Prostate gland (tissue), 2 donors: ENCODE measurements around the gene TCF12. TPM values are rescaled to one million over a fixed set of nuclear protein-coding genes. Genes with fewer than 3 reads are reported as not detected.

Experiments
- DNase-seq: peaks from one replicate; pipeline ENCODE4 v3.0.0-alpha.2; 2019; ENCODE audit warnings: low spot score
- H3K27ac ChIP-seq, 2 donors: fragments of 200-600 bp; sonication (generic); 2 replicates each; pipeline ENCODE4 v1.5.1; 2017 to 2019
- H3K27me3 ChIP-seq: fragments of 200-600 bp; sonication (generic); replicated peaks from 2 replicates; pipeline ENCODE4 v1.5.1; 2019; ENCODE audit not compliant: insufficient read depth
- H3K36me3 ChIP-seq, 2 donors: fragments of 200-600 bp; sonication (generic); 1 replicate in 1 of 2; 2 replicates in 1 of 2; pipeline versions ENCODE4 v1.5.1 to v1.8.1; 2017 to 2019
- H3K4me1 ChIP-seq: fragments of 200-600 bp; sonication (generic); replicated peaks from 2 replicates; pipeline ENCODE4 v1.5.1; 2019
- H3K4me3 ChIP-seq, 2 donors: fragments of 200-600 bp; sonication (generic); 2 replicates each; pipeline ENCODE4 v1.5.1; 2017 to 2019
- H3K9me3 ChIP-seq: fragments of 200-600 bp; sonication (generic); 2 replicates; pipeline ENCODE4 v1.5.1; 2017
- POLR2A ChIP-seq: fragments of 450-650 bp; IDR thresholded peaks from one replicate; pipeline ENCODE4 v1.6.1; 2016; ENCODE audit warnings: antibody characterized with exemption, mild to moderate bottlenecking
- POLR2AphosphoS5 ChIP-seq: sonication (generic); formaldehyde crosslinking; IDR thresholded peaks from one replicate; pipeline ENCODE4 v1.6.1; 2017; ENCODE audit warnings: antibody characterized with exemption
- WGBS: methylation state at CpG from one replicate; pipeline ENCODE4 v1.1.5; 2018; 5-methylcytosine and 5-hydroxymethylcytosine counted together
- intact Hi-C: fragments of 100-400 bp; cut with DNase I; formaldehyde crosslinking; loops from one replicate; pipeline ENCODE4 v1.14.2; 2022
- total RNA-seq, 2 donors: library from RNA; depleted of rRNA; stranded (reverse); fragments of >200 nt; gene quantifications; one replicate each; pipeline ENCODE4 v1.1.0, GENCODE V29; 2016
- TF ChIP-seq, protein P1 (sequence below), 4 experiments: fragments of 200-600 bp in 2 of 4; fragments of 450-650 bp in 2 of 4; sonication (generic) in 2 of 4; IDR thresholded peaks; 1 replicate in 3 of 4; 2 replicates in 1 of 4; pipeline ENCODE4 v1.5.1; 2016 to 2019; ENCODE audit warnings: antibody characterized with exemption in 4 of 4, mild to moderate bottlenecking in 2 of 4, moderate library complexity in 2 of 4

TCF12 gene
- total RNA-seq, 2 donors from 2014 or later = 95.4 to 123 TPM

DNA sequence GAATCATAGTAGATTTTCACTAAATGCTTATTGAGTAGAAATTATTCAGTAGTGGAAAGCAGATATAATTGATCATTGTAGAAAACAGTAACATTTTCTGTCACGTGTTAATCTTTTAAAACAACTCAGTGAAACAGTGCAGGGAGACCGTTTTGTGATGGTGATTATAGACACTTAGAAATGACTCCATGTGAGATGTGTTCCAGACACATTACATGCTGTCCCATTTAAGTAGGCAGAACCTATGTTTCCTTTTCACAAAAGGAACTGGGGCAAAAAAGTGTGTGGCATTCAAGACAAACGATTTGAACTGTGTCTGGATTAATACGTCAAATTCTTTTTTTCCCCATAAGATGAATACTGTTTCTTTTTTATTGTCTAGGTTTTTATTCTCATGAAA, 126.5 kb downstream of the TCF12 start:
- Histone ChIP-seq H3K4me3 (no peak overlapping the region), H3K4me1 (no peaks in the 10 kb centered on the region), H3K27me3 (no peaks in the 10 kb centered on the region), H3K9me3 (no peaks in the 10 kb centered on the region), H3K36me3 (no peaks in the 10 kb centered on the region), H3K27ac (no peak overlapping the region)
- intact Hi-C loops = no loop called here
- no peak for DNase-seq
- TF ChIP-seq POLR2AphosphoS5 (no peak), POLR2A (no peak)
- TF ChIP-seq, protein P1, sequence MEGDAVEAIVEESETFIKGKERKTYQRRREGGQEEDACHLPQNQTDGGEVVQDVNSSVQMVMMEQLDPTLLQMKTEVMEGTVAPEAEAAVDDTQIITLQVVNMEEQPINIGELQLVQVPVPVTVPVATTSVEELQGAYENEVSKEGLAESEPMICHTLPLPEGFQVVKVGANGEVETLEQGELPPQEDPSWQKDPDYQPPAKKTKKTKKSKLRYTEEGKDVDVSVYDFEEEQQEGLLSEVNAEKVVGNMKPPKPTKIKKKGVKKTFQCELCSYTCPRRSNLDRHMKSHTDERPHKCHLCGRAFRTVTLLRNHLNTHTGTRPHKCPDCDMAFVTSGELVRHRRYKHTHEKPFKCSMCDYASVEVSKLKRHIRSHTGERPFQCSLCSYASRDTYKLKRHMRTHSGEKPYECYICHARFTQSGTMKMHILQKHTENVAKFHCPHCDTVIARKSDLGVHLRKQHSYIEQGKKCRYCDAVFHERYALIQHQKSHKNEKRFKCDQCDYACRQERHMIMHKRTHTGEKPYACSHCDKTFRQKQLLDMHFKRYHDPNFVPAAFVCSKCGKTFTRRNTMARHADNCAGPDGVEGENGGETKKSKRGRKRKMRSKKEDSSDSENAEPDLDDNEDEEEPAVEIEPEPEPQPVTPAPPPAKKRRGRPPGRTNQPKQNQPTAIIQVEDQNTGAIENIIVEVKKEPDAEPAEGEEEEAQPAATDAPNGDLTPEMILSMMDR (IDR thresholded peaks at IDR 0.05) = no peak
- 64% methylated on average over 4 of the region's 4 CpGs for WGBS

DNA sequence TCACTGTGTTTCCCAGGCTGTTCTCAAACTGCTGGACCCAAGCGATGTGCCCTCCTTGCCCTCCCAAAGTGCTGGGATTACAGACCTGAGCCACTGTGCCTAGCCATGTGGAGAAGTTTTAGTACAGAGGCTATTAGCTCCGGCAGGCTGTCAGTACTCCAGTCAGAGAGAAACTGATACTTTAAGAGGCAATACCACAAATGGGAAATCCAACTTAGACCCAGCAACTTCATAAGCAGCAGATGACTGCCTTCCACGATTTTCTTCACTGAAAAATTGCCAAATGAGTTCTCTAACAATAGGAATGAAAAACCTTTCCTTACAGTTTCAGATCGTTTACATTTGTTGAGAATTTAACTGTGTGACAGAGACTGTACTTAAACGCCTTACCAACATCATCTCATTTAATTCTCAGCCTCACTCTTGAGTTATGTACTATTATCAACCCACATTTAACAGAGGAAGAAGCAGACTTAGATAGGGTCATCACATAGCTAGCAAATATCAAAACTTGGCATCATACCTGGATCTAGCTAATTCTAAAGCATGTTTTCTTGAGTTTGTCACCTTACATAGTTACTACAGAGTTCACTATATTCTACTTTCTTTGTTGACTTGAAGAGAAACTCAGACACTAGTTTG, 127.4 kb downstream of the TCF12 start:
- DNase-seq = no peak
- Histone ChIP-seq H3K27ac (no peak overlapping the region), H3K4me1 (no peaks in the 10 kb centered on the region), H3K9me3 (no peaks in the 10 kb centered on the region), H3K27me3 (no peaks in the 10 kb centered on the region), H3K4me3 (no peak overlapping the region), H3K36me3 (no peaks in the 10 kb centered on the region)
- intact Hi-C loops = no loop called here
- 79% methylated on average over 5 of the region's 5 CpGs for WGBS
- TF ChIP-seq POLR2AphosphoS5 = no peak
- no peak for TF ChIP-seq POLR2A
- TF ChIP-seq, protein P1 (IDR thresholded peaks at IDR 0.05) = no peak

DNA sequence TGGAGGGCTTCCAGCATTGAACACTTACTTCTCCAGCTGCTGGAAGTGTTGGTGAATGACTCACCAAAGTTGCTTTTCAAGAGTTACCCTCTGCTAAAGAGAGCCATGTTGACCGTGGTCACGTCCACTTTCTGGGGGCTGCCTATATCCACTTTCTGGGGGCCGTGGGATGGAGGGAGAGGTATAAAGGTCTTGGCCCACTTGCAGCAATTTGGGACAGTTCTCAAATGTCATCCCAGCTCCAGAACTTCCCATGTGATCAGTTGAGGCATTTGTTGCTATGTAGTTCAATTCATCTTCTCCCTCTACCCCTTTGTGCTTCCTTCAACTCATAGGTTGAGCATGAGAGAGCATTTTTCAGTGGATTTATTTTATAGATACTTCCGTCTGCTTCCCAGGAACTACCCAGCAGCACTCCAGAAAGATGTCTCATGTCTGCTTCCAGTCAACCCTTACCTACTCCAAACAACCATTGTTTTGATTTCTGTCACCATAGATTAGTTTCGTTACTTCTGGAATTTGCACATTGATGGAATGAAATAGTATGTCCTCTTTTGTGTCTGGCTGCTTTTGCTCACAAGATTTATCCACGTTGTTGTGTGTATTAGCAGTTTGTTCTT, 130.6 kb downstream of the TCF12 start:
- Histone ChIP-seq H3K4me1 (no peaks in the 10 kb centered on the region), H3K36me3 (no peaks in the 10 kb centered on the region), H3K4me3 (no peak overlapping the region), H3K27ac (no peak overlapping the region), H3K27me3 (no peaks in the 10 kb centered on the region), H3K9me3 (no peaks in the 10 kb centered on the region)
- TF ChIP-seq, protein P1 (IDR thresholded peaks at IDR 0.05) = no peak
- TF ChIP-seq POLR2AphosphoS5 = no peak
- no peak for TF ChIP-seq POLR2A
- WGBS = 90% methylated on average over 6 of the region's 6 CpGs
- no peak for DNase-seq
- intact Hi-C loops = no loop called here

DNA sequence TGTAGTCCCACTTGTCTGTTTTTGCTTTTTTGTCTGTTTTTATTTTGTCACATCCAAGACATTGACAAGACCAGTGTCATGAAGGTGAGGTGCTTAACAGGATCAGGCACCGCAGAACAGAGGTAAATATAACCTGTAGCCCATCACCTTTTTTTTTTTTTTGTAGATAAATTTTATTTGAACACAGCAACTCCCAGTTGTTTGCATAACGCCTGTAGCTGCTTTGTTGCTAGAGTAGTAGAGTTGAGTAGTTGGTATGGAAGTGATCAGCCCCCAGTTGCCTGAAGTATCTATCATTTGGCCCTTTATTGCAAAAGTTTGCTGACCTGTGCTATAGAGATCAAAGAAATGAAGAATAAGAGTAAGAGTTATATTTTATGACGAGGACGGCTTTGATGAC, 135.0 kb downstream of the TCF12 start:
- no peak for DNase-seq
- no peaks in the 10 kb centered on the region for H3K27me3 ChIP-seq
- H3K36me3 ChIP-seq = no peaks in the 10 kb centered on the region
- intact Hi-C loops = no loop called here
- H3K9me3 ChIP-seq = no peaks in the 10 kb centered on the region
- 64% methylated on average over 4 of the region's 4 CpGs for WGBS
- no peak overlapping the region for H3K4me3 ChIP-seq
- TF ChIP-seq, protein P1 (IDR thresholded peaks at IDR 0.05) = no peak
- TF ChIP-seq POLR2A (no peak), POLR2AphosphoS5 (no peak)
- peaks cover 2% of the 10 kb centered on the region for H3K4me1 ChIP-seq
- H3K27ac ChIP-seq = no peak overlapping the region

DNA sequence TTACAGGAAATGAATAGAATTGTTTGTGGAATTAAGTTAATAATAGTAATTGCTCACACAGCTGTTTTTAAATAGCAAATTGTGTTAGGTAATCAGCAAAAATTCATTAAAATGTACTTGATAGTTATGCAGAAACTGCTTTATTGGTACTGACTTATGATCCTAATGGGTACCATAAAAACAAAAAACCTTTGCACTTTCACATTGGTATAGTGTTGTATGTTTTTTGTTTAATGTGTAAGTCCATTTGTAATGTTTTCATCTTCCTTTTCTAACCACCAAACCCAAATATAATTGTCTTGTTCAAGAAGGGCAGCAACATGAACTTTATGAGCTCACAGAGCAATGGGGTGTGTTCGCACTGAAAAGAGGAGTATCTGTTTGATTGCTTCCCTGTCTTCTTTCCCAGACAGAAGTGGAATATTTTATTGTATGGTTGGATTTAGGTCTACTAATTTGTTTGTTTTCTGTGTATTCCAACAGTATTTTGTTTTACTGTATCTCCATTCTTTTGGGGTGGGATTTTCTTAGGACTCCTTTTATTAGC, 135.8 kb downstream of the TCF12 start:
- 61% methylated on average over 1 of the region's 1 CpG for WGBS
- Histone ChIP-seq H3K4me3 (no peak overlapping the region), H3K36me3 (no peaks in the 10 kb centered on the region), H3K27ac (no peak overlapping the region), H3K9me3 (no peaks in the 10 kb centered on the region), H3K4me1 (peaks cover 2% of the 10 kb centered on the region), H3K27me3 (no peaks in the 10 kb centered on the region)
- DNase-seq = no peak
- TF ChIP-seq, protein P1 (IDR thresholded peaks at IDR 0.05) = no peak
- TF ChIP-seq POLR2AphosphoS5 (no peak), POLR2A (no peak)
- intact Hi-C loops = no loop called here
